Measurements from ENCODE around the gene KCNJ4. TPM values are rescaled to one million over a fixed set of nuclear protein-coding genes. Genes with fewer than 3 reads are reported as not detected.

Gene KCNJ4
- total RNA-seq (2014; rRNA removed; shearing (Covaris generic)): 0.22 and 1.1 TPM in 2 replicates

- no peak for DNase-seq (ENCODE audit: low read depth)
These were observed at the start of gene KCNJ4 for GRCh38 chr22:38455076-38455529. TSS of gene KCNJ4 (minus strand) at chr22:38455199. CDS start at chr22:38428132, 27,067 bp downstream.

- DNase-seq (ENCODE audit: low read depth): no peak
These were observed 48.0 kb upstream of the KCNJ4 start for GRCh38 chr22:38503021-38503420.

DNA sequence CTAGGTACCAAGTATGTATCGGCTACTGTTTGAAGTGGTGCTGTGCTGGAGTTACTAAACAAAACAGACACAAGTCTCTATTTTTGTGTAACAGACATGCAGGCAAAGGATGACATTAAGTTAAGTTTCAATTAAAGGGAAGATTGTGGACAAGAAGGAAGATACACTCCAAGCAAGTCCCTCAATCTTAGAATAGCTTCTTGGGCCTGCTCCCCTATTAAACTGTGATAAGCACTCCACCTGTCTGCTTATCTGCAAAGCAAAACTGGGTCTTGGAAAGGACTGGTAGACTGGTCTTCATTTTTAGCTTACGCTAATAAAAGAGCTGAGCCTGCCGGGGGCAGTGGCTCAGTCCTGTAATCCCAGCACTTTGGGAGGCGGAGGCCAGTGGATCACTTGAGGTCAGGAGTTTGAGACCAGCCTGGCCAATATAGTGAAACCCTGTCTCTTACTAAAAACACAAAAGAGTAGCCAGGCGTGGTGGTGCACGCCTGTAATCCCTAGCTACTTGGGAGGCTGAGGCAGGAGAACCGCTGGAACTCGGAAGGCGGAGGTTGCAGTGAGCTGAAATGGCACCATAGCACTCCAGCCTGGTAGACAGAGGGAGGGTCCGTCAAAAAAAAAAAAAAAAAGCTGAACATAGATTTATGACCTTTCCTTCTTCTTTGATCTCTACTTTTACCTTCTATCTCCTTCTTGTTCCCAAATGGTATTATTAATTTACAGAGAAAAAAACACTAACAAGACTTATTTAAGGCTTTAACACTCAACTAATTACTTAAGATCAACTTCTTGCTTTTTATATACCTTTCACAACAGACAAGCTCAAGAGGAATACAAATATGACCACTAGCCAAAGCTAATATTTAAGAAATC lies 47.0 kb upstream of the KCNJ4 start:
- no peak for DNase-seq (ENCODE audit: low read depth)

DNA sequence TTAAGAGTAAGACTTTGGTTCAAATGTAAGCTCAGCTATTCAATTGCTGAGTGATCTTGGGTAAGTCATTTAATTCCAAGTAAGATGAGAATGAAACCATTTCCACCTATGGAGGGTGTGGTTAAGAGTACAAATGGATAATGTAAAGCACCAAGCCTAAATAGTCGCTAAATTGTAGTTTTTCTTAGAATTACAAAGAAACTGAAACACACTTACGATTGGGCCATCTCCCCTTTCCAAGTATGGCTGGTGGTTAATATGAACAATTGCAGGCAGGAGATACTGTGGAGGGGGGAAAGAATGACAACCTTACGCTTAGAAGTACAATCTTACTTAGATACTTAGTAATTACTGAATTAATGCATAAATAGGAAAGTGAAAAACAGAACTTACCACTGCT lies 42.9 kb upstream of the KCNJ4 start:
- DNase-seq (ENCODE audit: low read depth): no peak

GRCh38 chr22:38494939-38495338 lies 39.9 kb upstream of the KCNJ4 start:
- DNase-seq (ENCODE audit: low read depth): no peak

GRCh38 chr22:38494498-38494897 lies 39.5 kb upstream of the KCNJ4 start:
- DNase-seq (ENCODE audit: low read depth): no peak

DNA sequence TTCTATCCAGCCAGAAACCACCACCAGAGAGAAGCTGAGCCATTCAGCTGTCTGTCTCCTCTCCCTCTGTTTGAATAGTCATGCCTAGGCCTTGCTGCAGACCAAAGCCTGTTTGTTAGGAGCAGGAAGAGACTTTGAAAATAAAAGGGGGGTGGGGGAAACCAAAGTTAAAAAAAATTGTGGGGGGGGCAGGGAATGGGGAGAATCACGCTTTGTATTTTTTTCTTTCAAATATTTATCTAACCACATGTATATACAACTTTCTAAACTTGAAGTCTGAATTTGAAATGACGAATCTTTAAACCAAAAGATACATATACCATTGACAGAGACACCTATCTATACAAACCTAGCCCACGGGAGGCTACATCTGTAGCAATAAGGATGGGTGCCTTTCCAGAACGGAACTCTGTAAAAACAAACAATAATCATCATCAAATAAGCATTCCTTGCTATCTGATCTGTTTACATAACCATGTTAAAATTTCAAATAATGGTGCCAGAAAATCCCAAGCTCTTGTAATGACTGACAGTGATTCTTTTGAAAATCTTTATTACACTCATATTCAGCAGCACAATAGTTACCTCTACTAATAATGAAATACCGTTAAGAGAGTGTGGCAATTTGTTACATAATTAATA lies 36.8 kb upstream of the KCNJ4 start:
- DNase-seq (ENCODE audit: low read depth): no peak

DNA sequence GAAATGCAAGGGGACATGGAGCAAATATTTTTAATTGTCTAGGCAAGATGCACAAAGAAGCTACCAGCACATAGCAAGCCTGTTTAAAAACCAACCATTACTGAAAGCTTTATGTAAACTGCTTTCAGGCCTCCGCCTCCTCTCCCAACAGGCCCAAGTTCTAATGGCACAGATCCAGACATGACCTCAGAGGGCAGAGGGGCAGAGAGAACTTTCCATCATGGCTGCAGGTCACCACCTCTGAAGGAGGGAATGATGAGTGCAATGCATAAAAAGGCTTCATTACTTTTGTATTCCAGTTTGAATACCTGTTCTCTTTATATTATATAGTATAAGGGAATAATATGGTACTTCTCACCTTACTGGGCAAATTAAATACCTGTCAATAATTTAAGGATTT lies 35.9 kb upstream of the KCNJ4 start:
- peak; percentile 62 for DNase-seq (ENCODE audit: low read depth)

DNA sequence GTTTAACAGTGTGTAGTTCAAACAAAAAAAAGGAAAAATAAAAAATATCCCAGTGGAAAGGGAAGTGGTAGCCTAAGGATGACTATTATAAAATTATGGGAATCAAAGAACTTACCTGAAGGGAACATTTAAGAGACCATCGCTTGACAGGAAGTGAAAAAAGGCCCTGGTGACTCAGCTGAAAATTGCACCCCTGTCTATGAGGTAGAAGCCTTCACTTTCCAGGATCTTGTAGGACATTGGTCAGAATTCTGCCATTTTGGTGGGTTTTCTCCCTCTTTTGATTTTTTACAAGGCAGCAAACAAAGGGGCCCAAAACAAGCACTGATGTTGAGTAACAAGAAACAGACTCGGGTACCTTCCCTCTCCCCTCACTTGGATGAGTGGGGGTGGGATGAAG lies 35.5 kb upstream of the KCNJ4 start:
- no peak for DNase-seq (ENCODE audit: low read depth)

DNA sequence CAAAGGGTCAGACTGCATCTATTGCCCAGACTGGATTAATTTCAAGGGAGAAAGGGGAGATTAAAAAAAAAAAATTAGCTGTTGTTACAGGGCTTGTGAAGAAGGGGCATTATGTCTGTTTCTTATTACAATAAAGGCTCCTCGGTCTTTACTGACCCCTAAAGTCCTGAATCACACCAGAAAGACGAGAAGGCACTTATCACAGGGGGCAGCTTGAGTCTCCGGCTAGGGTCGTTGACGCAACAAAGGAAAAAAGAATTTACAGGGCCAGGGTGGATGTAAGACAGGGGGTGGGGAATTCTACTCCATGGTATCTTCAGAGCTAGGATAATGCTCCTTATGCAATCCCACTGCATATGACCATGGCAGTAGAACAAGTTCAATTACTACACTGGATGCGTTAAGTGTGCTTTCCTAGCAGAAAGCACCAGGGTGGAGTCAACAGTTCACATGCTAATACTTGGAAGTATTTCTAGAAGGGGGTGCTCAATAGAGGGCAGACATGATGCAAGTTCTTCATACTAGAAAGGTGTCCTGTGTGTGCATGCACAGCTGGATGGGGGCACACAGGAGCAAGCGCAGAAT lies 34.7 kb upstream of the KCNJ4 start:
- DNase-seq (ENCODE audit: low read depth): no peak

GRCh38 chr22:38489142-38489541 lies 34.1 kb upstream of the KCNJ4 start:
- DNase-seq (ENCODE audit: low read depth): no peak

- no peak for DNase-seq (ENCODE audit: low read depth)
These were observed 32.9 kb upstream of the KCNJ4 start for GRCh38 chr22:38487946-38488345.

DNA sequence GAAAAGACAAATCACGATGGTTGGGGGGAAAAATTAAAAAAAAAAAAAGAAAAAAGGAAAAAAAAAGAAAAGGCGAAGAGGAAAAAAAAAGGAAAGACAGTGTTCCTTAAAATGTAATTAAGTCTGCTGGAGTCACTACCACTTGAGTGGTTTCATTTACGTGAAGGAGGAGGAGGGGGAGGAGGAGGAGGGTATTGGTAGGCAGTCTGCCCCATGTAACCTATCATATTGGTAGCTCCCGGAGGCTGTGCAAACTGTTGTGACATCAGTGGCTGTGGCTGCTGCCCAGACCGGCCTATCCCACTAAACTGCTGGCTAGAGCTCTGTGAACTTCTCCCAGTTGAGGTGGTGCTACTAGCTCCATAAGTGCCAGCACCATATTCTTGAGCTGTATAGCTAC lies 30.8 kb upstream of the KCNJ4 start:
- no peak for DNase-seq (ENCODE audit: low read depth)

DNA sequence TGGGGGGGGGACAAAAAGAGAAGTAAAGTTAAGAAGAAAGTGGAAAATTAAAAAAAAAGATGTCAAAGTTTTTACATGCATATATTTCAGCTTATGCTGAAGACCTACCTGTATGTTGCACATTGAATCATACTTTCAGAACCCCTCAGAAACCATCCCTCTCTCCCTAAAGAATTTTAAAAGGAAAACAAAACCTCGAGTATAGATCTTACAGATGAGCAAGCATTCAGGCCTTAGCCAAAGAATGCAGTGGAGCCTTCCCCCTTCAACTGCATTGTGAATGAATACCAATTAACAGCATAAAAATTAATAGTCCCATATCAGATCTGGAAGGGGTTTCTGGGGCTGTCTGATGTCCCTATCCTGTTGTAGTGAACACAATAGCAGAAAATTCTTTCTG lies 29.2 kb upstream of the KCNJ4 start:
- DNase-seq (ENCODE audit: low read depth): no peak

GRCh38 chr22:38482662-38483308 lies 27.8 kb upstream of the KCNJ4 start:
- no peak for DNase-seq (ENCODE audit: low read depth)

DNA sequence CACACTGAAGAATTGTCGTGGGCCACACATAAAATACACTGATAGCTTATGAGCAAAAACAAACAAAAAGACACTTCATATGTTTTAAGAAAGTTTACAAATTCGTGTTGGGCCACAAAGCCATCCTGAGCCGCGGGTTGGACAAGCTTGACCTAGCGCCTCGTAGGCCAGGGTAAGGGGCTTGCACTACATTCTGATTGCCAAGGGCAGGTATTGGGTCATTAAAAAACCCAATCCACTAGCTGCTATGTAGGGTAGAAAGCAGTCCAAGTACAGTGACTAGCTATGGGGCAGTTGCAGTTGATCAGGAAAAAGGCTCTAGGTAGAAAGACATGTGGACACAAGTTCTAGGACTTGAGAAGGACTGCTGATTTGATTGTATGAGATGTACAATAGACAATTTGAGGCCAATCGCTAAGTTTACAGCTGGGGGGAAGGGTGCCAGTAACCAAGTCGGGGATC lies 26.9 kb upstream of the KCNJ4 start:
- DNase-seq (ENCODE audit: low read depth): no peak

DNA sequence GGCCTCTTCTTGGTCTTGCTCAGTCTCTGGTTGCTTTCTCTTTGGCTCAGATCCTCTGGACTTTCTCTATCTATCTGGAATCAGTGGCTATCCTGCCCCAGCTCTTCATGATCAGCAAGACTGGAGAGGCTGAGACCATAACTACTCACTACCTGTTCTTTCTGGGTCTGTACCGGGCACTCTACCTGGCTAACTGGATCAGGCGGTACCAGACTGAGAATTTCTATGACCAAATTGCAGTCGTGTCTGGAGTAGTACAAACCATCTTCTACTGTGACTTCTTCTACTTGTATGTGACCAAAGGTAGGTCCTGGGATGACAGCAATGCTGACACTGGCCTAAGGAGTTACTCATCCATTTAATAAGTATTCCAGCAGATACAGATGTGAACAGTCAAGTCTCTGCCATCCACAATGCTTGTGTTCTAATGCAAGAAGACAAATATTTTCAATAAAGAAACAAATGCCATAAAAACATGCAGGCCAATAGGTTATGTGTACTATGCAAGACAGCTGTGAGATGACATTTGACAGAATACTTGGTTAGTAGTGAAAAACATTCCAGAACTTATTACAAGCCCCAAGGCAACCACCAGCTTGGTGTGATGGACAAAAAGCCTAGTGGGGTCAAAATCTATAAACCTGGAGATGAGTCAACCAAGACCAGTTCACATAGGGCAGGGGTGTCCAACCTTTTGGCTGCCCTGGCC lies 26.3 kb upstream of the KCNJ4 start:
- DNase-seq (ENCODE audit: low read depth): no peak

DNA sequence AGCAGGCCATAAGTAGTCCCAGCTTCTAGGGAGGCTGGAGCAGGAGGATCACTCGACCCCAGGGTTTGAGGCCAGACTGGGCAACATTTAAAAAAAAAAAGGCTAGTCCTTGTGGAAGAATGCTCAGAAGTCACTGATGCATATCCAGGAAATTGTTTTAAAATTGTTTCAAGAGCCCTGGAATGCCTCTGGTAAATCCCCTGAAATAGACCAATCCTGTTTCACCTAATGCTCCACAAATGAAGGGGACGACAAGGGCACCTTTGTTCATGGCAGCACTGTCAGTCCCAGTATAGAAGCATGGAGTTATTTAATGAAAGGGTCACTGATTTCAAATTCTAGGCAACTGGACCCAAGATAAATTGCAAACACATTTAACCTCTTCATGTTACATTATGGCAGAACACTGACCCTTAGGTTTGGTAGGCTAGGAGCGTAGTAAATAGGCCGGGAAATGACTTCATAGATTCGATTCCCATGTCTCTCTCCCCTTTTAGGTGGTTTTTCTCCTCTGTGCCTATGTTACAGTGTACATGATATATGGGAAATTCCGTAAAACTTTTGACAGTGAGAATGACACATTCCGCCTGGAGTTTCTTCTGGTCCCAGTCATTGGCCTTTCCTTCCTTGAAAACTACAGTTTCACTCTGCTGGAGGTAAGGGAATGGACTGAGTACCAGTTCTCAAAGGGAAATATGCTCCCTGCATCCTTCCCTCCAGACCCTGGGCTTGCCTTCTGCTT lies 24.3 kb upstream of the KCNJ4 start:
- DNase-seq (ENCODE audit: low read depth): no peak

DNA sequence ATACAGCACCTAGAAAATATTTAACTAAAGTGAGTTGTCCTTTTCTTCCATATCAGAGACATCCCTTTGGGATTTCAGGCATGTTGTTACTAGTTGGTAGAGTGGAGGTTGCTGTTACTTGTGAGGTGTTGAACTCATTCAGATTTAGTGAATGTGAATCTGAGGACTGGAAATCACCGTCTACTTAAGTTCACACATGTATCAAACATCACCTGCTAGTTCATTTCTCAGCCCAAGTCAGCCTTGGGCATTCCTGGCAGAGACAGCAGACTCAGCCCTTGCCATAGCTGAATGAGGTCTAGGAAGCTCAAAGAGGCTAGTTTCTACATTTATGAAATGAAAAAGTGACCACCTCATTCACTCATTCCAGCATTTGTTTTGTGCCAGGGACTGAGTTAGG lies 22.6 kb upstream of the KCNJ4 start:
- no peak for DNase-seq (ENCODE audit: low read depth)

GRCh38 chr22:38474003-38474607 lies 19.1 kb upstream of the KCNJ4 start:
- no peak for DNase-seq (ENCODE audit: low read depth)
